SU-DHL-6 (cell line): ENCODE results near the gene FLNB.

Experiments used
- CTCF ChIP-seq: fragments of 200-600 bp; sonication (generic); IDR thresholded peaks from one replicate; pipeline ENCODE4 v1.5.1; 2017; ENCODE audit warnings: antibody characterized with exemption, mild to moderate bottlenecking, low read length, moderate library complexity; ENCODE audit not compliant: insufficient read depth, poor library complexity, severe bottlenecking
- EZH2phosphoT487 ChIP-seq: fragments of 200-600 bp; sonication (generic), shearing (Covaris generic); conservative IDR thresholded peaks from 2 replicates; pipeline ENCODE4 v1.6.1; 2018; ENCODE audit warnings: mild to moderate bottlenecking, antibody characterized with exemption, low read length, moderate library complexity, mixed read lengths

GRCh38 chr3:58167431-58168351 is 159.5 kb downstream of the FLNB start:
- TF ChIP-seq CTCF (peak; percentile 85), EZH2phosphoT487 (no peak)
